ENCODE measurements around the gene USP7.

The USP7 gene

GRCh38 chr16:8849411-8850011 lies 114.2 kb downstream of the USP7 start:
- Histone ChIP-seq H3K36me3 (ENCODE audit: control insufficient read depth, low read length) (peaks cover 81% of the 10 kb centered on the region), H3K9me2 (replicated peaks; ENCODE audit: control insufficient read depth, low read length) (no peaks in the 10 kb centered on the region), H3K9me3 (ENCODE audit: control insufficient read depth, insufficient read depth, low read length) (no peaks in the 10 kb centered on the region), H4K20me1 (ENCODE audit: control insufficient read depth, insufficient read depth, low read depth, low read length) (no peaks in the 10 kb centered on the region; the same call in 1 of the 2 replicates), H3F3A (ENCODE audit: control insufficient read depth, insufficient read depth) (peaks cover 4% of the 10 kb centered on the region; the same call in 1 of the 2 replicates), H3K27me3 (ENCODE audit: control insufficient read depth, low read length) (no peaks in the 10 kb centered on the region), H3K27ac (ENCODE audit: low read depth, low read length) (no peak overlapping the region), H3K4me1 (ENCODE audit: control insufficient read depth, low read length) (no peaks in the 10 kb centered on the region), H3K4me3 (ENCODE audit: low read length) (no peak overlapping the region), H3K4me2 (ENCODE audit: low read length) (no peak overlapping the region), H3K79me2 (ENCODE audit: control insufficient read depth, low read length) (peaks cover 19% of the 10 kb centered on the region)
- TF ChIP-seq CTCF (IDR thresholded peaks at IDR 0.05; ENCODE audit: low read depth, low read length, poor library complexity, severe bottlenecking) (no peak), EZH2phosphoT487 (IDR thresholded peaks at IDR 0.05; ENCODE audit: borderline replicate concordance, low read length) (no peak)

GRCh38 chr16:8848939-8849391 lies 114.7 kb downstream of the USP7 start:
- Histone ChIP-seq H3K36me3 (ENCODE audit: control insufficient read depth, low read length) (peaks cover 77% of the 10 kb centered on the region), H3K4me3 (ENCODE audit: low read length) (no peak overlapping the region), H3K79me2 (ENCODE audit: control insufficient read depth, low read length) (peaks cover 20% of the 10 kb centered on the region), H3K9me2 (replicated peaks; ENCODE audit: control insufficient read depth, low read length) (no peaks in the 10 kb centered on the region), H3K4me1 (ENCODE audit: control insufficient read depth, low read length) (no peaks in the 10 kb centered on the region), H4K20me1 (ENCODE audit: control insufficient read depth, insufficient read depth, low read depth, low read length) (no peaks in the 10 kb centered on the region; the same call in 1 of the 2 replicates), H3K27ac (ENCODE audit: low read depth, low read length) (no peak overlapping the region), H3K27me3 (ENCODE audit: control insufficient read depth, low read length) (no peaks in the 10 kb centered on the region), H3F3A (ENCODE audit: control insufficient read depth, insufficient read depth) (peaks cover 4% of the 10 kb centered on the region; the same call in 1 of the 2 replicates), H3K4me2 (ENCODE audit: low read length) (no peak overlapping the region), H3K9me3 (ENCODE audit: control insufficient read depth, insufficient read depth, low read length) (no peaks in the 10 kb centered on the region)
- TF ChIP-seq EZH2phosphoT487 (IDR thresholded peaks at IDR 0.05; ENCODE audit: borderline replicate concordance, low read length): no peak
- no peak for TF ChIP-seq CTCF (IDR thresholded peaks at IDR 0.05; ENCODE audit: low read depth, low read length, poor library complexity, severe bottlenecking)

- Histone ChIP-seq H3K27me3 (ENCODE audit: control insufficient read depth, low read length) (no peaks in the 10 kb centered on the region), H3K36me3 (ENCODE audit: control insufficient read depth, low read length) (peaks cover 72% of the 10 kb centered on the region), H3K4me3 (ENCODE audit: low read length) (no peak overlapping the region), H3K9me3 (ENCODE audit: control insufficient read depth, insufficient read depth, low read length) (no peaks in the 10 kb centered on the region), H3K9me2 (replicated peaks; ENCODE audit: control insufficient read depth, low read length) (no peaks in the 10 kb centered on the region), H4K20me1 (ENCODE audit: control insufficient read depth, insufficient read depth, low read depth, low read length) (no peaks in the 10 kb centered on the region; the same call in 1 of the 2 replicates), H3K27ac (ENCODE audit: low read depth, low read length) (no peak overlapping the region), H3K79me2 (ENCODE audit: control insufficient read depth, low read length) (peaks cover 20% of the 10 kb centered on the region), H3K4me1 (ENCODE audit: control insufficient read depth, low read length) (no peaks in the 10 kb centered on the region), H3K4me2 (ENCODE audit: low read length) (no peak overlapping the region), H3F3A (ENCODE audit: control insufficient read depth, insufficient read depth) (peaks cover 4% of the 10 kb centered on the region; the same call in 1 of the 2 replicates)
- no peak for TF ChIP-seq EZH2phosphoT487 (IDR thresholded peaks at IDR 0.05; ENCODE audit: borderline replicate concordance, low read length)
- TF ChIP-seq CTCF (IDR thresholded peaks at IDR 0.05; ENCODE audit: low read depth, low read length, poor library complexity, severe bottlenecking): no peak
These were observed 115.3 kb downstream of the USP7 start for GRCh38 chr16:8848231-8848938.
